HCT116 (cell line): ENCODE data around the gene ACTR8. TPM values are rescaled to one million over a fixed set of nuclear protein-coding genes. Genes with fewer than 3 reads are reported as not detected.

Source experiments
- ATAC-seq: fragments of 200-7000 bp; cut with Tn5 transposase; 2 replicates; pipeline ENCODE4 v1.9.1; 2020; ENCODE audit warnings: mild to moderate bottlenecking, moderate library complexity
- BruUV-seq: library from RNA; stranded (reverse); fragments of 400-500 nt; replicated peaks from 2 replicates; lab custom pipeline; 2021; lab: Mats Ljungman, UMichigan
- CTCF ChIA-PET: fragments of 300-600 bp; sonication (Branson Sonifier 250); formaldehyde crosslinking; loops from one replicate; lab custom pipeline; 2021; ENCODE audit warnings: antibody characterized with exemption; lab: Charles Lee
- POLR2A ChIA-PET: fragments of 300-600, 350-600 bp; sonication (Branson Sonifier 250); formaldehyde crosslinking; loops from one replicate; lab custom pipeline; 2021; ENCODE audit warnings: antibody characterized with exemption; lab: Charles Lee
- RAD21 ChIA-PET, 2 experiments: fragments of 300-600 bp; sonication (Branson Sonifier 250); formaldehyde crosslinking; loops; one replicate each; lab custom pipeline; 2023; ENCODE audit warnings: low total read pairs in 2 of 2; ENCODE audit not compliant: uncharacterized antibody in 2 of 2, unreplicated experiment in 2 of 2, low non-redundant PET in 1 of 2; lab: Charles Lee
- DNase-seq: peaks from one replicate; pipeline ENCODE4 v3.0.0-alpha.2; 2010; ENCODE audit warnings: low read depth, low spot score
- H2AFZ ChIP-seq: fragments of 200-600 bp; shearing (Covaris generic), sonication (generic); 2 replicates; pipeline ENCODE4 v1.6.1; 2017; ENCODE audit warnings: low read depth, mixed run types, mixed read lengths, antibody characterized with exemption, low read length; ENCODE audit not compliant: poor library complexity, severe bottlenecking
- H3K27ac ChIP-seq: 2 replicates; pipeline ENCODE4 v1.5.1; 2012; ENCODE audit warnings: low read depth, low read length
- H3K27me3 ChIP-seq: fragments of 200-600 bp; sonication (generic); 2 replicates; pipeline ENCODE4 v1.6.1; 2016; ENCODE audit warnings: mixed run types, low read length, mixed read lengths; ENCODE audit not compliant: insufficient read depth
- H3K36me3 ChIP-seq, 2 experiments: fragments of 200-500 bp in 1 of 2; fragments of 200-600 bp in 1 of 2; sonication (Bioruptor generic) in 1 of 2; sonication (generic) in 1 of 2; 2 replicates each; pipeline versions ENCODE4 v1.5.1 to v1.6.1; 2014 to 2016; ENCODE audit warnings: low read length in 2 of 2, inconsistent platforms in 1 of 2, mixed read lengths in 1 of 2, mixed run types in 1 of 2; ENCODE audit not compliant: insufficient read depth in 2 of 2, control insufficient read depth in 1 of 2
- H3K4me1 ChIP-seq, 2 experiments: fragments of 200-600 bp in 1 of 2; sonication (generic) in 1 of 2; 2 replicates each; pipeline versions ENCODE4 v1.5.1 to v1.6.1; 2012 to 2017; ENCODE audit warnings: low read length in 2 of 2, inconsistent platforms in 1 of 2, mild to moderate bottlenecking in 1 of 2, mixed read lengths in 1 of 2, mixed run types in 1 of 2, moderate library complexity in 1 of 2; ENCODE audit not compliant: insufficient read depth in 2 of 2, control insufficient read depth in 1 of 2
- H3K4me2 ChIP-seq: fragments of 200-600 bp; sonication (generic); 2 replicates; pipeline ENCODE4 v1.6.1; 2017; ENCODE audit warnings: mixed run types, low read length, mixed read lengths
- H3K4me3 ChIP-seq, 2 experiments: fragments of 200-600 bp in 1 of 2; sonication (generic) in 1 of 2; replicated peaks in 1 of 2; 2 replicates each; pipeline ENCODE4 v1.5.1; 2011 to 2016; ENCODE audit warnings: low read length in 2 of 2, control low read depth in 1 of 2, low read depth in 1 of 2, mild to moderate bottlenecking in 1 of 2, mixed read lengths in 1 of 2, mixed run types in 1 of 2
- H3K79me2 ChIP-seq: fragments of 200-600 bp; sonication (generic); 2 replicates; pipeline ENCODE4 v1.6.1; 2017; ENCODE audit warnings: mild to moderate bottlenecking, mixed run types, low read length, moderate library complexity, mixed read lengths; ENCODE audit not compliant: insufficient read depth
- H3K9ac ChIP-seq: fragments of 200-600 bp; sonication (generic); 2 replicates; pipeline ENCODE4 v1.6.1; 2016; ENCODE audit warnings: low read length, mixed read lengths
- H3K9me2 ChIP-seq: fragments of 200-600 bp; sonication (generic), shearing (Covaris generic); 2 replicates; pipeline ENCODE4 v1.6.1; 2017; ENCODE audit warnings: mixed run types, mild to moderate bottlenecking, moderate library complexity; ENCODE audit not compliant: insufficient read depth
- H3K9me3 ChIP-seq, 2 experiments: fragments of 200-500 bp in 1 of 2; fragments of 200-600 bp in 1 of 2; sonication (Bioruptor generic) in 1 of 2; sonication (generic) in 1 of 2; 2 replicates each; pipeline ENCODE4 v1.6.1; 2014 to 2017; ENCODE audit warnings: low read length in 2 of 2, mixed read lengths in 2 of 2, inconsistent platforms in 1 of 2, low read depth in 1 of 2, mild to moderate bottlenecking in 1 of 2, mixed run types in 1 of 2, moderate library complexity in 1 of 2; ENCODE audit not compliant: control insufficient read depth in 1 of 2, insufficient read depth in 1 of 2
- H4K20me1 ChIP-seq: fragments of 200-600 bp; sonication (generic), shearing (Covaris generic); 2 replicates; pipeline ENCODE4 v1.6.1; 2017; ENCODE audit warnings: mixed run types, mild to moderate bottlenecking, moderate library complexity; ENCODE audit not compliant: insufficient read depth
- ATF3 ChIP-seq: IDR thresholded peaks from 2 replicates; pipeline ENCODE4 v1.6.1; 2012
- CBX3 ChIP-seq: IDR thresholded peaks from 2 replicates; pipeline ENCODE4 v1.6.1; 2012; ENCODE audit warnings: low read depth
- CEBPB ChIP-seq: IDR thresholded peaks from 2 replicates; pipeline ENCODE4 v1.6.1; 2012; ENCODE audit warnings: low read depth
- CTCF ChIP-seq, 3 experiments: fragments of 200-600 bp in 1 of 3; sonication (generic) in 1 of 3; IDR thresholded peaks in 2 of 3; conservative IDR thresholded peaks in 1 of 3; 2 replicates each; pipeline ENCODE4 v1.5.1; 2012 to 2017; ENCODE audit warnings: low read depth in 2 of 3, low read length in 2 of 3, antibody characterized with exemption in 1 of 3, borderline replicate concordance in 1 of 3, control low read depth in 1 of 3, mild to moderate bottlenecking in 1 of 3, mixed read lengths in 1 of 3, mixed run types in 1 of 3, moderate library complexity in 1 of 3; ENCODE audit not compliant: insufficient read depth in 1 of 3
- ELF1 ChIP-seq: IDR thresholded peaks from 2 replicates; pipeline ENCODE4 v1.6.1; 2012; ENCODE audit warnings: low read depth, borderline replicate concordance
- EZH2 ChIP-seq: fragments of 200-600 bp; sonication (generic); IDR thresholded peaks from 2 replicates; pipeline ENCODE4 v1.6.1; 2017; ENCODE audit warnings: antibody characterized with exemption, mixed run types
- EZH2phosphoT487 ChIP-seq: fragments of 200-600 bp; IDR thresholded peaks from 2 replicates; pipeline ENCODE4 v1.6.1; 2018; ENCODE audit warnings: antibody characterized with exemption, borderline replicate concordance
- JUND ChIP-seq: IDR thresholded peaks from 2 replicates; pipeline ENCODE4 v1.6.1; 2012
- MAX ChIP-seq: IDR thresholded peaks from 2 replicates; pipeline ENCODE4 v1.6.1; 2012
- POLR2A ChIP-seq: IDR thresholded peaks from 2 replicates; pipeline ENCODE4 v1.7.0; 2011; ENCODE audit warnings: borderline replicate concordance; ENCODE audit not compliant: insufficient read depth, insufficient read length; ENCODE audit errors: extremely low read depth
- SIN3A ChIP-seq: IDR thresholded peaks from 2 replicates; pipeline ENCODE4 v1.6.1; 2012; ENCODE audit warnings: low read depth
- SP1 ChIP-seq: IDR thresholded peaks from 2 replicates; pipeline ENCODE4 v1.6.1; 2012; ENCODE audit warnings: low read depth
- SRF ChIP-seq: IDR thresholded peaks from 2 replicates; pipeline ENCODE4 v1.6.1; 2012; ENCODE audit warnings: low read depth
- TCF7L2 ChIP-seq: IDR thresholded peaks from 2 replicates; pipeline ENCODE4 v1.7.0; 2011; ENCODE audit warnings: borderline replicate concordance, inconsistent platforms; ENCODE audit not compliant: insufficient read depth, insufficient read length; ENCODE audit errors: extremely low read depth
- ZBTB33 ChIP-seq: IDR thresholded peaks from 2 replicates; pipeline ENCODE4 v1.6.1; 2011; ENCODE audit warnings: mild to moderate bottlenecking, low read length, moderate library complexity; ENCODE audit not compliant: insufficient replicate concordance; ENCODE audit errors: extremely low read depth
- ZFX ChIP-seq: fragments of 450-650 bp; IDR thresholded peaks from 2 replicates; pipeline ENCODE4 v1.6.1; 2017
- ZNF274 ChIP-seq: fragments of 200-500 bp; sonication (Bioruptor generic); IDR thresholded peaks from 2 replicates; pipeline ENCODE4 v1.6.1; 2014; ENCODE audit warnings: mild to moderate bottlenecking, low read depth, low read length, inconsistent platforms
- intact Hi-C: fragments of 100-400 bp; cut with micrococcal nuclease; formaldehyde crosslinking; loops from 2 replicates; pipeline ENCODE4 v1.10.0; 2022
- total RNA-seq: library from RNA; stranded (reverse); gene quantifications from one replicate; pipeline ENCODE4 v1.2.1, GENCODE V29; 2021; ENCODE audit not compliant: unreplicated experiment
- TF ChIP-seq, protein P1 (sequence below): IDR thresholded peaks from 2 replicates; pipeline ENCODE4 v1.6.1; 2012; ENCODE audit warnings: low read depth

The ACTR8 gene
- total RNA-seq, 1 experiment from 2014 or later: 25.5 TPM

DNA sequence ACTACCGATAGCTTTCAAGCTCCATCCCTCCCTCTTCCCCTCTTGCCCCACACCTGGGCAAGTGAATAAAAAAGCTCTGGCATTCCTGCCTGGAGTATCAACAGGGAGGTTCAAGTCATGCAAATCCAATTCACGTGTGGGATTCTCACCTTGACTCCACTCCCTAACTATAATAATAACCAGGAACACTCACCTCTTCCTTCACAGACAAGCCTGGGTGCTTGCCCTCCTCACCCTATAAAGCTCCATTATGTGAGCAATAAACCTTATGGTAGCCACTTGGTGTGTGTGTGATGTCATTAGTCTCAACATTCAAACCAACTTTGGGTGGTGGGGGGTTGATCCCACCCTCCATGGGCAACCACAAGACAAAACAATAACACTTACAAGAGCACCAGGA, 52.3 kb downstream of the ACTR8 start:
- ChIA-PET RAD21 (no interaction called here), POLR2A (interaction anchor here (1.0 kb wide), 1 partner anchor 16 kb away, joined by 4 read pairs; no protein-coding TSS in a partner anchor), CTCF (no interaction called here)
- no peaks in the 10 kb centered on the region for H3K79me2 ChIP-seq
- no peaks in the 10 kb centered on the region for H3K9me2 ChIP-seq
- no peaks in the 10 kb centered on the region for H3K9me3 ChIP-seq
- H3K27me3 ChIP-seq: no peaks in the 10 kb centered on the region
- no peaks in the 10 kb centered on the region for H4K20me1 ChIP-seq
- H3K4me2 ChIP-seq: no peak overlapping the region
- intact Hi-C loops: no loop called here
- DNase-seq (no peak), ATAC-seq (no peak)
- no peak overlapping the region for H2AFZ ChIP-seq
- TF ChIP-seq EZH2 (no peak), JUND (no peak), ATF3 (no peak), SP1 (no peak), ZNF274 (no peak), ZFX (no peak), POLR2A (no peak), SIN3A (no peak), CBX3 (no peak), TCF7L2 (no peak), SRF (no peak), EZH2phosphoT487 (no peak), ELF1 (no peak), CEBPB (no peak), CTCF (IDR thresholded peaks at IDR 0.05 in 2 of 3, conservative IDR thresholded peaks at IDR 0.05 in 1 of 3; ENCODE audit: borderline replicate concordance in 1 of 3, insufficient read depth in 1 of 3, low read depth in 2 of 3, low read length in 2 of 3) (no peak), ZBTB33 (no peak), MAX (no peak)
- TF ChIP-seq, protein P1, sequence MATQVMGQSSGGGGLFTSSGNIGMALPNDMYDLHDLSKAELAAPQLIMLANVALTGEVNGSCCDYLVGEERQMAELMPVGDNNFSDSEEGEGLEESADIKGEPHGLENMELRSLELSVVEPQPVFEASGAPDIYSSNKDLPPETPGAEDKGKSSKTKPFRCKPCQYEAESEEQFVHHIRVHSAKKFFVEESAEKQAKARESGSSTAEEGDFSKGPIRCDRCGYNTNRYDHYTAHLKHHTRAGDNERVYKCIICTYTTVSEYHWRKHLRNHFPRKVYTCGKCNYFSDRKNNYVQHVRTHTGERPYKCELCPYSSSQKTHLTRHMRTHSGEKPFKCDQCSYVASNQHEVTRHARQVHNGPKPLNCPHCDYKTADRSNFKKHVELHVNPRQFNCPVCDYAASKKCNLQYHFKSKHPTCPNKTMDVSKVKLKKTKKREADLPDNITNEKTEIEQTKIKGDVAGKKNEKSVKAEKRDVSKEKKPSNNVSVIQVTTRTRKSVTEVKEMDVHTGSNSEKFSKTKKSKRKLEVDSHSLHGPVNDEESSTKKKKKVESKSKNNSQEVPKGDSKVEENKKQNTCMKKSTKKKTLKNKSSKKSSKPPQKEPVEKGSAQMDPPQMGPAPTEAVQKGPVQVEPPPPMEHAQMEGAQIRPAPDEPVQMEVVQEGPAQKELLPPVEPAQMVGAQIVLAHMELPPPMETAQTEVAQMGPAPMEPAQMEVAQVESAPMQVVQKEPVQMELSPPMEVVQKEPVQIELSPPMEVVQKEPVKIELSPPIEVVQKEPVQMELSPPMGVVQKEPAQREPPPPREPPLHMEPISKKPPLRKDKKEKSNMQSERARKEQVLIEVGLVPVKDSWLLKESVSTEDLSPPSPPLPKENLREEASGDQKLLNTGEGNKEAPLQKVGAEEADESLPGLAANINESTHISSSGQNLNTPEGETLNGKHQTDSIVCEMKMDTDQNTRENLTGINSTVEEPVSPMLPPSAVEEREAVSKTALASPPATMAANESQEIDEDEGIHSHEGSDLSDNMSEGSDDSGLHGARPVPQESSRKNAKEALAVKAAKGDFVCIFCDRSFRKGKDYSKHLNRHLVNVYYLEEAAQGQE: no peak
- no peak overlapping the region for H3K4me3 ChIP-seq
- no peak overlapping the region for H3K27ac ChIP-seq
- peaks cover 0 to 2% of the 10 kb centered on the region in 2 experiments; a peak in 1 of 4 replicates for H3K36me3 ChIP-seq
- no TSS peak for BruUV-seq
- H3K9ac ChIP-seq: no peak overlapping the region
- H3K4me1 ChIP-seq: no peaks in the 10 kb centered on the region
